CD4-positive, alpha-beta T cell (primary cell): ENCODE results near the gene CAB39L. TPM values are rescaled to one million over a fixed set of nuclear protein-coding genes. Genes with fewer than 3 reads are reported as not detected.

Experiments used
- ATAC-seq: fragments of 200-7000 bp; cut with Tn5 transposase; one replicate; pipeline ENCODE4 v1.10.0; 2022; ENCODE audit warnings: mild to moderate bottlenecking; ENCODE audit not compliant: poor library complexity
- CTCF ChIA-PET: fragments of 350-600 bp; sonication (Branson Sonifier 250); formaldehyde crosslinking; loops from one replicate; lab custom pipeline; 2021; ENCODE audit warnings: antibody characterized with exemption, inconsistent platforms; lab: Charles Lee
- POLR2A ChIA-PET: fragments of 350-600 bp; sonication (Branson Sonifier 250); formaldehyde crosslinking; loops from one replicate; lab custom pipeline; 2021; ENCODE audit warnings: antibody characterized with exemption, inconsistent platforms; lab: Charles Lee
- DNase-seq, 14 experiments: peaks; one replicate each; pipeline ENCODE4 v3.0.0-alpha.2; 2013 to 2020; ENCODE audit warnings: mixed read lengths in 2 of 14
- H3K27ac ChIP-seq, 2 donors: one replicate each; pipeline versions ENCODE4 v1.5.1 to v1.7.0; 2013; ENCODE audit warnings: low read length in 2 of 2, low read depth in 1 of 2, mild to moderate bottlenecking in 1 of 2
- H3K27me3 ChIP-seq, 2 experiments: 1 replicate in 1 of 2; 2 replicates in 1 of 2; pipeline versions ENCODE4 v1.6.1 to v1.7.0; 2013; ENCODE audit warnings: low read length in 2 of 2, control low read depth in 1 of 2, mild to moderate bottlenecking in 1 of 2, moderate library complexity in 1 of 2; ENCODE audit not compliant: insufficient read depth in 2 of 2, control insufficient read depth in 1 of 2
- H3K36me3 ChIP-seq: one replicate; pipeline ENCODE4 v1.6.1; 2013; ENCODE audit warnings: low read length, control low read depth; ENCODE audit not compliant: insufficient read depth
- H3K4me1 ChIP-seq: one replicate; pipeline ENCODE4 v1.6.1; 2013; ENCODE audit warnings: low read length, control low read depth; ENCODE audit not compliant: insufficient read depth
- H3K4me3 ChIP-seq: one replicate; pipeline ENCODE4 v1.5.1; 2013; ENCODE audit warnings: mild to moderate bottlenecking, low read length, moderate library complexity
- H3K9me3 ChIP-seq, 2 experiments: 1 replicate in 1 of 2; 2 replicates in 1 of 2; pipeline versions ENCODE4 v1.6.1 to v1.7.0; 2013; ENCODE audit warnings: low read length in 2 of 2, mild to moderate bottlenecking in 2 of 2, control low read depth in 1 of 2, moderate library complexity in 1 of 2; ENCODE audit not compliant: control insufficient read depth in 1 of 2, insufficient read depth in 1 of 2
- H3K27ac Mint-ChIP-seq: one replicate; pipeline ENCODE4 v1.8.0; 2020; ENCODE audit warnings: mixed read lengths
- H3K27me3 Mint-ChIP-seq: one replicate; pipeline ENCODE4 v1.8.0; 2021; ENCODE audit warnings: mixed read lengths
- H3K36me3 Mint-ChIP-seq: one replicate; pipeline ENCODE4 v1.8.0; 2021; ENCODE audit warnings: low read depth, mixed read lengths
- H3K4me1 Mint-ChIP-seq: one replicate; pipeline ENCODE4 v1.8.0; 2021; ENCODE audit warnings: low read depth, mixed read lengths
- H3K4me3 Mint-ChIP-seq: one replicate; pipeline ENCODE4 v1.8.0; 2020; ENCODE audit warnings: mild to moderate bottlenecking, mixed read lengths
- H3K9me3 Mint-ChIP-seq: one replicate; pipeline ENCODE4 v1.8.0; 2020; ENCODE audit warnings: mixed read lengths
- CTCF ChIP-seq: fragments of 200-600 bp; IDR thresholded peaks from one replicate; pipeline ENCODE4 v1.8.0; 2022; ENCODE audit warnings: antibody characterized with exemption, mild to moderate bottlenecking
- intact Hi-C, 2 experiments: fragments of 100-400 bp; cut with DNase I in 1 of 2; cut with micrococcal nuclease in 1 of 2; formaldehyde crosslinking; loops; one replicate each; pipeline versions ENCODE4 v1.15.1 to v1.9.0; 2023 to 2025; cut with DNase I, micrococcal nuclease
- total RNA-seq, 174 experiments: library from RNA in 2 of 174; stranded (reverse) in 2 of 174; gene quantifications; one replicate each; pipeline ENCODE4 v1.2.3 and lab custom pipeline; 2021 to 2026

Gene CAB39L
- total RNA-seq, 2 experiments from 2014 or later: 1.9 to 2.5 TPM

DNA sequence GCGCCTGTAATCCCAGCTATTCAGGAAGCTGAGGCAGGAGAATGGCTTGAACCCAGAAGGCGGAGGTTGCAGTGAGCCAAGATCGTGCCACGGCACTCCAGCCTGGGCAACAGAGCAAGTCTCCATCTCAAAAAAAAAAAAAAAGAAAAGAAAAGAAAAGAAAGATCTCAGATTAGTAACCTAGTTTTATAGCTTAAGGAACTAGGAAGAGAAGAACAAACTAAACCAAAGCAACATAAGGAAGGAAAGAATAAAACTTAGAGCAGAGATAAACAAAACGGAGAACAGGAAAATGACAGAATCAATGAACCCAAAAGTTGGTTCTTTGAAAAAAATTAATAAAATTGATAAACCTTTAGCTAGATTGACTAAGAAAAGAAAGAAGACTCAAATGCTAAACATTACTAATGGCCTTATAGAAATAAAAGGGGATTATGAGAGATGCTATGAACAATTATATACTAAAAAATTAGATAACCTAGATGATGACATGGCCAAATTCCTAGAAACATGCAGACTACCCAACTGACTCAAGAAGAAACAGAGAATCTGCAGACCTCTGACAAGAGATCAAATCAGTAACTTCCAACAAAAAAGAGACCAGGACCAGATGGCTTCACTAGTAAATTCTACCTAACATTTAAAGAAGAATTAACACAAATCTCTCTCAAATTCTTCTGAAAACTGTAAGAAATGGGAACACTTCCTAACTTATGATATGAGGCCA is 127.9 kb downstream of the CAB39L start:
- H3K27ac ChIP-seq: no peak overlapping the region
- Mint-ChIP-seq H3K36me3 (no peaks in the 10 kb centered on the region), H3K4me3 (no peak overlapping the region), H3K27ac (no peak overlapping the region), H3K9me3 (no peaks in the 10 kb centered on the region), H3K4me1 (peaks cover 5% of the 10 kb centered on the region), H3K27me3 (no peaks in the 10 kb centered on the region)
- DNase-seq: no peak
- no peak overlapping the region for H3K4me3 ChIP-seq
- no peaks in the 10 kb centered on the region for H3K9me3 ChIP-seq
- POLR2A ChIA-PET: interaction anchor here (0.7 kb wide), 1 partner anchor 837 kb away, joined by 3 read pairs; no protein-coding TSS in a partner anchor
- intact Hi-C loops: no loop called here
- peaks cover 4% of the 10 kb centered on the region for H3K4me1 ChIP-seq
- no peaks in the 10 kb centered on the region for H3K27me3 ChIP-seq
- ATAC-seq: no peak
- no peaks in the 10 kb centered on the region for H3K36me3 ChIP-seq
- CTCF ChIA-PET: no interaction called here
- TF ChIP-seq CTCF: no peak

DNA sequence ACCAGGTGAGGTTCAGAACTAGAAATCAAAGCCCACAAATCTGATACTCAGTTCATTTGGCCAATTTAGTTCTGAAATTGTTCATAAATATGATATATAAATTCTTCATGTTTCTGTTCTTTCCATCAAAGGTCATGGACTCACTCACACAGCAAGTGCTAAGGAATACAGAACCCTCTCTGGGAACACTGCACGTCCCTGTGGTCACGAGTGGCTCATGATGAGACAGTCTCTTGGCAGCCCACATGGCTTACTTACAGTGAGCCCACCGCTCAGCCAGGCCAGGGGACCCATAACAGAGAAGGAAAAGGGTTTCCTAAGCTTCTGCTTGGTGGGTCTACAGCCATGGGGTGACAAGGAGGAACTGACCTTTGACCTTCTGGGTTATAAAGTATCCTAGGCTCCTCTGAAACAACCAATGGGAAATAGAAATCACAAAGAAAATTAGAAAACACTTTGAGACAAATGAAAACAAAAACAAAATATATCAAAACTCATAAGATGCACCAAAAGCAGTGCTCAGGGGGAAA is 128.8 kb downstream of the CAB39L start:
- no peaks in the 10 kb centered on the region for H3K4me1 Mint-ChIP-seq

DNA sequence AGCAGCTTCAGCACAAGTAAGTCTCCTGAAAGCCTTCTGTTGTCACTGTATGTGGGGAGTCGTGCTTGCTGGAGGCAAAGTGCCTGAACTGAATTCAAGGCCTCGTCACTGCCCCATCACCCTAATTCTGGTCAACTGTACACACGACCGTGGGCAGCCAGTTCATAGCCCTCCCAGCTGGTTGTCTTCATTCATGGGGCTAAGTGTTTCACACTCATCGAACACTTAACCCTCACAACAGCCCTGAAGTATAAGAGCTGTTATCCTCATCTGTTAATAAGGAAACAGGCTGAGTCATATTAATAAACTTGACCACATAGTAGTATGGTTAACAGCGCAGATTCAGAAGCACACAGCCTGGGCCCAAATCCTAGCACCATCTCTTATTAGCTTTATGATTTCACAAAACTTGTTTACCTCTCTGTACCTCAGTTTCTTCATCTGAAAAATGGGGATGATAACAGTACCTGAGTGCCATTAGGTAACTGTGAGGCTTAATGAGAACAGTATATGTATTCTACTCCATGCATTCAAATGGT is 129.5 kb downstream of the CAB39L start:
- Mint-ChIP-seq H3K27ac (no peak overlapping the region), H3K36me3 (peaks cover 10% of the 10 kb centered on the region)
- CTCF ChIA-PET: no interaction called here

More for the DNA sequence above, 128.8 kb downstream of the CAB39L start:
- ChIA-PET CTCF (no interaction called here), POLR2A (interaction anchor here (0.7 kb wide), 1 partner anchor 836 kb away, joined by 3 read pairs; no protein-coding TSS in a partner anchor)
- intact Hi-C loops: no loop called here
- Mint-ChIP-seq H3K27ac (no peak overlapping the region), H3K36me3 (peaks cover 5% of the 10 kb centered on the region), H3K9me3 (no peaks in the 10 kb centered on the region), H3K4me3 (no peak overlapping the region), H3K27me3 (no peaks in the 10 kb centered on the region)
- Histone ChIP-seq H3K27ac (no peak overlapping the region), H3K27me3 (no peaks in the 10 kb centered on the region), H3K36me3 (no peaks in the 10 kb centered on the region), H3K4me3 (no peak overlapping the region), H3K4me1 (no peaks in the 10 kb centered on the region), H3K9me3 (no peaks in the 10 kb centered on the region)
- ATAC-seq: no peak
- no peak for DNase-seq
- no peak for TF ChIP-seq CTCF

More for the DNA sequence above, 129.5 kb downstream of the CAB39L start:
- intact Hi-C loops: no loop called here
- ATAC-seq (no peak), DNase-seq (no peak)
- Histone ChIP-seq H3K4me3 (no peak overlapping the region), H3K36me3 (no peaks in the 10 kb centered on the region), H3K27me3 (no peaks in the 10 kb centered on the region), H3K9me3 (no peaks in the 10 kb centered on the region), H3K4me1 (no peaks in the 10 kb centered on the region), H3K27ac (no peak overlapping the region)
- no peak for TF ChIP-seq CTCF
- Mint-ChIP-seq H3K27me3 (no peaks in the 10 kb centered on the region), H3K9me3 (no peaks in the 10 kb centered on the region), H3K4me3 (no peak overlapping the region), H3K4me1 (no peaks in the 10 kb centered on the region)
- POLR2A ChIA-PET: no interaction called here
